HG03354 (cell line): Measurements from ENCODE around the gene MRPL50.
A peak's percentile ranks its signal among the peaks of the same experiment; 100 is the strongest.

Source experiments
- ATAC-seq: cut with Tn5 transposase; IDR thresholded peaks from one replicate; pipeline ENCODE4 v1.9.1; 2021; ENCODE audit warnings: mild to moderate bottlenecking; ENCODE audit not compliant: unreplicated experiment, poor library complexity, severe bottlenecking

The MRPL50 gene

DNA sequence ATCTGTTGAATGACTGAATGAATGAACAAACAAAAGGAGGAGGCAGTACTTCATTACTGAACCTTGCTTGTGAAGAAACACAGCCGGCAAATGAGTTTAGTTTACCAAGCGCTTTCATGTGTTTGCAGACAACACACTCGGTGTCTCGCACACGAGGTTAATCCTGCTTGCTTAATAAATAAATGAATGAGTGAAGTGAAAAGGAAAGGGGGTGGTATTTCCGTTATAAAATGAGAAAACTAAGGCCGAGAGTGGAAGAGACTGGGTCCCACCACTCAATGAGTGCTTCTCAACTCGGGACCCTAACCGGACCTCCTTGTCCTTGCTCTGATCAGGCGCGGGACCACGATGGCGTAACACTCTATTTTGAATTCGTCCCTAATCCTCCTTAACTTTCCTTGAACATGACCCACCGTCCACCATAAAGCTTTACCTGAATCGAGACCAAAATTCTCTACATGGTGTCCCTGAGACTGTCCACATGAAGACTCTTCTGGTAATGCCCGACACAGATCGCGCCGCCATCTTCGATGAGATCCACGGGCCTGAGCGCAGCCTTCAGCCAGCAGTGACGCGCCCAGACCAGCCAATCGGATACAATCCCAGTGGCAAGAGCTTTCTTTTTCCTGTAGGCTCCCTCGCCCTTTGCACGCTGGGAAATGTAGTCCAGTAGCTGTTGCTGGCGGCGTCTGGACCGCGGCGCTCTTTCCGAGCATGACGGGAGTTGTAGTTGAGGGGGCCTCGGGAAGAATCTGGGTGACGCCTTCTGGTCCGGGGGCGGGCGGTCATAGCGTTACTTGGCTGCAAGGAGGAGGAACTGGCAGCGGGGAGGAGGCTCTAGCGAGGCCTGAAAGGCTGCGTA is at the start of gene MRPL50, which contains the start of gene ZNF189:
Gene MRPL50 (minus strand): TSS at position 551 of the 862 bp plus-strand sequence. CDS start 26 bp downstream, at position 525.
Gene ZNF189 (plus strand): TSS at position 784 of the 862 bp plus-strand sequence. CDS start 306 bp downstream, outside the sequence.
- peak; percentile 98 for ATAC-seq

DNA sequence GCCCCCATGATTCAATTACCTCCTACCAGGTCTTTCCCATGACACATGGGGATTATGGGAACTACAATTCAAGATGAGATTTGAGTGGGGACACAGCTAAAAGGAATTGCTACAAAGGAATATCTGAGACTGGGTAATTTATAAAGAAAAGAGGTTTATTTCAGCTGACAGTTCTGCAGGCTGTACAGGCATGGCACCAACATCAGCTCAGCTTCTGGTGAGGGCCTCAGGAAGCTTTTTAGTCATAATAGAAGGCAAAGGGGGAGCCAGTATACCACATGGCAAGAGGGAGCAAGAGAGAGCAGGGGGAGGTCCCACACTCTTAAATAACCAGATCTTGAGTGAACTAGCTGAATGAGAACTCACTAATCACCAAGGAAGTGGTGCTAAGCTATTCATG is 48.3 kb upstream of the MRPL50 start:
- no peak for ATAC-seq

- ATAC-seq, result no peak
Measured at GRCh38 chr9:101445353-101446029, 47.1 kb upstream of the MRPL50 start.

DNA sequence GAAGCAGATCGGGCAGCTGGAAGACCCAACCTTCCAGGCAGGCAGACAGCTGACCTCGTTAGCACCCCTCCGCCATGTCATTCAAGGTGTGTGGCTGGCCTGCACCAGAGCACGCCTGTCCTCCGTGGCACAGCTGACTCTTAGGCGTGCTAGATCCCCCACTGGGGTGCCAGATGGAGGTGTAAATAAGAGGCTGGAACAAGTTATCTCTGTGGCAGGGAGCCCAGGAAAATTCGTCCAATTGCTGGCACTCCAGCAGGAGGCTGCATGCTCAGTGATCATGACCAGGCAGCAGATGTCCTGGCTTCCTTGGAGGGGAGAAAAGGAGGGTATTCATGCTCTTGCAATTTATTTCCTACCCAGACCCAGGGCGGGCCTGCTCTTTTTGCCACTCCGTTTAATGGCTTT is 45.0 kb upstream of the MRPL50 start:
- ATAC-seq, result no peak

DNA sequence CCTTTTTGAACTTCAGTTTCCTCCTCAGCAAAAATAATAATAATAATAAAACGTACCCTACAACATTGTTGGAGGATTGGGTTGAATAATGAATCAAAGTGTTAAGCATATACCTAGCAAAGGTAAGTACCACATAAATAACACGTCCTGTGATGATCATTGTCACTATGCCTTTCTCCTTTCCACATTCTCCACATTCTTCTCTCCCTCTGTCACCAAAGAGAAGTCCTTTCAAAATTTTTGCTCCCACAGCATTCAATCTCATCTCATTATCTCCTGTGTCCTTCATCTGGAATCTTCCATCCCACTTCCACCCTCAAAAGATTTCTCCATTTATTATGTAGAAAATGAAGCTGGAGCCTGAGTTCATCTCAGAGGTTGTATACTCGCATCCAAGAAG is 44.3 kb upstream of the MRPL50 start:
- ATAC-seq, result no peak

DNA sequence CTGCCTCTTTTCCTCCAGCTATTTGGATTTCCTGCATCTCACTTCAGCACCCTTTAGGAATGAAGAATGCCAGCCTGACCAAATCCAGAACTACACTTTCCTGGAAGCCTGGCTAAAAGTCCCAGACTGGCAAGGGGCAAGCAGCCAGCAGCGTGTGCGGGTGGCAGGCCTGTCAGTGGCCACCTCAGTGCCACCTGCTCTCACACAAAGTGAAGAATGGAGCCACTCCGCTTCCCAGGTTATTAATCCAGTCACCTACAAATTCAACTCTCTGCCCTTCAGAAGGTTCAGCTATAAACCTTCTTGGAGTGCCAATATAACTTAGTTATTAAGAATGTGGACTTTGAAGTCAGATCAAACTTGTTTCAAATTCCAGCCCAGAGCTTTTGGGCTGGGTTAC is 43.9 kb upstream of the MRPL50 start:
- ATAC-seq, result no peak

DNA sequence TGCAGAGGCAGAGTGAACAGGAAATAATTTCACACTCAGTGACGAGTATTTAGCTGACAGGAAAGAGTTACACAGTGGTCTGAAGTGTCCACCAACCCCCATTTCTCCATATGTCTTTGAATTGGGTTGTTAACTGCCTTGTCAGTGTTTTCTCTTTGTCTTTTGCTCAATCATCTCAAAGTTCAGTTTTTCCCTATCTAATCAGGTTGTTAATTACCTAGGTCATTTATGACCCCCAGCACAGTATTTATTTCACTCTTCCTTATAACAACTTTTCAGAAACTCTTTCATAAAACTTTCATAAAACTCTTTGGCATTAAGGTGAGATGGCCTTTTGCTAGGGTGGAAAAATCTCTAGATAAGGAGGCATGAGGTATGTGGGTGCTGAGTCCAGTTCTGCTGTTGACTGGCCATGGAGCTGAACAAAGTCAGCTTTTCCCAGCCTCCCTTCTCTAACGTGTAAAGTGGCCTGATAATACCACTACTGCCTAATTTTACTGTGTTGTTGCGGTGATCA is 42.4 kb upstream of the MRPL50 start:
- ATAC-seq, result no peak

- ATAC-seq, result no peak
Measured at GRCh38 chr9:101438523-101438922, 40.1 kb upstream of the MRPL50 start.

- no peak for ATAC-seq
Measured at GRCh38 chr9:101437806-101438232, 39.4 kb upstream of the MRPL50 start.

GRCh38 chr9:101435601-101436079 is 37.2 kb upstream of the MRPL50 start, which contains the start of gene ALDOB:
Gene ALDOB, minus strand, starts transcription at chr9:101435774. Its CDS starts 4,887 bp downstream, at chr9:101430887.
- ATAC-seq, result no peak

DNA sequence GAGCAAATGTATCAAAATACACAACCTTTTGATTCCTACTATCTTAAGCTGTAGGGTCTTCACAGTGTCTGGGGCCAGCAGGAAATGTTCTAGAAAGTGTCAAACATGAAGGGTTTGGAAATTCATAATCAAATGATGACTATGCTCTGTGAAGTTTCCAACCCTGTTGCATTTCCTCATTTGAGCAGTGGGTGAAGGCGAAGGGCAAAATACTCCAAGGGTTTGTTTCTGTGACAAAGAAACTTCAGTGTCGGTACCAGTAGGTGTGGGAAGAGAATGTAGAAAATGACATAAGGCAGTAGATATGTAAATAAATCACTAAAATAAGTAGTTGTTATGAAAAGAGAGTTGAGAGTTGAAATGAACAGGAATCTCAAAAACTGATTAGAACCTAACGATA is 36.6 kb upstream of the MRPL50 start:
- no peak for ATAC-seq

GRCh38 chr9:101433229-101433628 is 34.8 kb upstream of the MRPL50 start:
- no peak for ATAC-seq

GRCh38 chr9:101432740-101433139 is 34.3 kb upstream of the MRPL50 start:
- no peak for ATAC-seq

- ATAC-seq, result no peak
Measured at GRCh38 chr9:101432171-101432570, 33.8 kb upstream of the MRPL50 start.

DNA sequence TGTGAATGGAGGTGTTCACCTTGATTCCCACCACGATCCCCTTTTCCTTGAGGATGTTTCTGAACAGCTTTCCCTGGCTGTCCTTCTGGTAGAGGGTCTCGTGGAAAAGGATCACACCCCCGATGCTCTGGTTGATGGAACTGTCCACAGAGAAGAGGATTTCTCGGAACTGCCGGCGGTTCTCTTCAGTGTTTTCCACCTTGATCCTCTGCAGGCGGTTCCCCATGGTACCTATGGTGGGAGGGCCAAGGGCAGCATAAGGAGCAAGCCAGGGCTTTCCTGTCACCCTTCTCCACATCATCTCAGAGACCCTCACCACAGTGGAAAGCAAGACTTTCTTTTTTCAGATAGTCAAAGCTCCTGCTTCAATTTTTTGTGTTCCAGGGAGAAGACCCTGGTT is 31.3 kb upstream of the MRPL50 start:
- ATAC-seq, result no peak

- no peak for ATAC-seq
Measured at GRCh38 chr9:101428909-101429308, 30.5 kb upstream of the MRPL50 start.

DNA sequence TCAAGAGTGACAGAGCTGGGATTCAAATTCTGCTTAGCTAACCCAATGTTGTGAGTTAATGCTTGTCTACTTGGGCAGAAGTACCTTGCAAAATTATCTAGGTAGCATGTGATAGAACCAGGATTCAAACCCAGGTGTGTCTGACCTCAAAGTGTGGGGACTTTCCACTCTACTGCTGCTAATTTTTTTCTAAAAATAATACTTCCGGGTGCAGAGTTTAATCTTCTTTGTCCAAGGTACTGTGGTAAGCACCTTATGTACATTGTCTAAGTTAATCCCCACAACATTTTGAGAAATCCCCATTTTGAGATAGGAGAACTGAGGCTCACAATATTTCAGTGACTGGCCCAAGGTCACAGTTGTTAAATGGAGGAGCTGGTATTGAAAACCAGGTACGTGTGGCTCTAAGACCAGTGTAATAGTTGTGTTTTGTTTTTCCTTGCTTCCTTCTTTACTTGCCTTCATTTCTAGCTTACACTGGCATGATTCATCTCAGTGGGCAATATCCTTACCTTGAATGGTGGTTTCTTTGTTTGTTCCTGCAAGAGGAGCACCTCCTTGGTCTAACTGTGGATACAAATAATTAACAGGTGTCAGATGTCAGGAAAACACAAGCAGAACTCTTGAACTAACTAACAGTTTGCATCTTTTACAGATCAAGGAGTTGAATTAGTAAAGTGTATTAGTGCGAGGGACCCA is 29.7 kb upstream of the MRPL50 start:
- ATAC-seq, result peak; percentile 78

GRCh38 chr9:101427358-101427757 is 28.9 kb upstream of the MRPL50 start:
- no peak for ATAC-seq

DNA sequence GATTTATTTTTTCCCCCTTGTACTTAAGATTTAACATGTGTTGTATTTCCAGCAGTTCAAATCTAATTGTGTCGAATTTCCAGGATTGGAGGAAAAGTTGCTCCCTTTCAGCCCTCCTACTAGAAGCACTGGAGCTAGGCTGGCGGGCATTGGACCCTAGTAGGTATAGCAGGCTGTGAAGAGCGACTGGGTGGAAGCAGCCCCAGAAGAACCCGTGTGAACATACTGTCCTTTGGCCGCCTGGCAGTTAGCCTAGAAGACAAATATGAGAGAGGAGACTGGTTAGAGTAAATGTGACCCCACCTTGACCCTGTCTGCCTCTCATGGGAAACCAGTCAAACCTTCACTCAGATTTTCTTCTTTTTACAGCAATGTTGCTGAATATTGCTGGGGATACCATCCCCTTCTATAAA is 23.2 kb upstream of the MRPL50 start:
- ATAC-seq, result no peak

GRCh38 chr9:101419863-101420262 is 21.4 kb upstream of the MRPL50 start:
- no peak for ATAC-seq
